Suprapubic skin (tissue), 4 donors: ENCODE results near the gene KIAA0513.

Experiments
- EP300 ChIP-seq: sonication (generic); formaldehyde crosslinking; IDR thresholded peaks from one replicate; pipeline ENCODE4 v1.6.1; 2017; ENCODE audit warnings: antibody characterized with exemption
- POLR2A ChIP-seq, 2 donors: fragments of 450-650 bp; IDR thresholded peaks; one replicate each; pipeline ENCODE4 v1.6.1; 2017; ENCODE audit warnings: antibody characterized with exemption in 2 of 2, mild to moderate bottlenecking in 2 of 2, moderate library complexity in 2 of 2
- POLR2AphosphoS5 ChIP-seq, 3 donors: sonication (generic); formaldehyde crosslinking; IDR thresholded peaks; one replicate each; pipeline ENCODE4 v1.6.1; 2017; ENCODE audit warnings: antibody characterized with exemption in 3 of 3
- TF ChIP-seq, protein P1 (sequence below), 2 donors: fragments of 200-600 bp in 1 of 2; fragments of 450-650 bp in 1 of 2; sonication (generic) in 1 of 2; IDR thresholded peaks; one replicate each; pipeline ENCODE4 v1.5.1; 2016 to 2019; ENCODE audit warnings: antibody characterized with exemption in 2 of 2, mild to moderate bottlenecking in 1 of 2, moderate library complexity in 1 of 2

DNA sequence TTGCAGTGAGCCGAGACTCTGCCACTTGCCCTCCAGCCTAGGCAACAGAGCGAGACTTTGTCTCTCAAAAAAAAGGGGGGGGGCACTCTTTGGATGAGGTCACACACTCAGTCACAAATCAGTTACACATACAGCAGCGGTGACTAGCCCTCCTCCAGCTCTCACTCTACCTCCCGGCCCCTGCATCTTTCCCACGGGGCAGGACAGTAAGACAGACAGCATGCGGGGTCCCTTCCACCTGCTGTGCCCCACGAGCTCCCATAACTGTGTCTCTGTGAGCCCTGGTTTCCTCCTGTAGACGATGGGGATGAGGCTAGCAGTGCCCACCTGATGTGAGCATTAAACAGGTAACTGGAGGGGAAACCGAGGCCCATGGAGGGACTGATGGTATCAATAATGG is 79.5 kb downstream of the KIAA0513 start:
- TF ChIP-seq POLR2A (IDR thresholded peaks at IDR 0.05) (no peak), POLR2AphosphoS5 (IDR thresholded peaks at IDR 0.05) (no peak), EP300 (no peak)
- TF ChIP-seq, protein P1, sequence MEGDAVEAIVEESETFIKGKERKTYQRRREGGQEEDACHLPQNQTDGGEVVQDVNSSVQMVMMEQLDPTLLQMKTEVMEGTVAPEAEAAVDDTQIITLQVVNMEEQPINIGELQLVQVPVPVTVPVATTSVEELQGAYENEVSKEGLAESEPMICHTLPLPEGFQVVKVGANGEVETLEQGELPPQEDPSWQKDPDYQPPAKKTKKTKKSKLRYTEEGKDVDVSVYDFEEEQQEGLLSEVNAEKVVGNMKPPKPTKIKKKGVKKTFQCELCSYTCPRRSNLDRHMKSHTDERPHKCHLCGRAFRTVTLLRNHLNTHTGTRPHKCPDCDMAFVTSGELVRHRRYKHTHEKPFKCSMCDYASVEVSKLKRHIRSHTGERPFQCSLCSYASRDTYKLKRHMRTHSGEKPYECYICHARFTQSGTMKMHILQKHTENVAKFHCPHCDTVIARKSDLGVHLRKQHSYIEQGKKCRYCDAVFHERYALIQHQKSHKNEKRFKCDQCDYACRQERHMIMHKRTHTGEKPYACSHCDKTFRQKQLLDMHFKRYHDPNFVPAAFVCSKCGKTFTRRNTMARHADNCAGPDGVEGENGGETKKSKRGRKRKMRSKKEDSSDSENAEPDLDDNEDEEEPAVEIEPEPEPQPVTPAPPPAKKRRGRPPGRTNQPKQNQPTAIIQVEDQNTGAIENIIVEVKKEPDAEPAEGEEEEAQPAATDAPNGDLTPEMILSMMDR (IDR thresholded peaks at IDR 0.05) = no peak
